GM12873 (cell line): ENCODE results near the gene RAPGEF6.

Source experiments
- CTCF ChIP-seq: IDR thresholded peaks from 2 replicates; pipeline ENCODE4 v1.5.1; 2012; ENCODE audit warnings: low read depth, mild to moderate bottlenecking, moderate library complexity, low read length, control low read depth; ENCODE audit not compliant: insufficient read depth; ENCODE audit errors: missing control alignments

The RAPGEF6 gene

GRCh38 chr5:131615957-131616356, 19.1 kb downstream of the RAPGEF6 start:
- no peak for TF ChIP-seq CTCF

- TF ChIP-seq CTCF = no peak
Measured at GRCh38 chr5:131613423-131613822, 21.6 kb downstream of the RAPGEF6 start.

- no peak for TF ChIP-seq CTCF
Measured at GRCh38 chr5:131611064-131611381, 24.0 kb downstream of the RAPGEF6 start.

- TF ChIP-seq CTCF = no peak
Measured at GRCh38 chr5:131610198-131611063, 24.6 kb downstream of the RAPGEF6 start.

GRCh38 chr5:131609774-131610173, 25.3 kb downstream of the RAPGEF6 start:
- no peak for TF ChIP-seq CTCF

- no peak for TF ChIP-seq CTCF
Measured at GRCh38 chr5:131608597-131608996, 26.4 kb downstream of the RAPGEF6 start.

- no peak for TF ChIP-seq CTCF
Measured at GRCh38 chr5:131607903-131608540, 27.0 kb downstream of the RAPGEF6 start.
